Fibroblast of lung (primary cell): ENCODE measurements around the gene EXTL1.

Experiments
- EZH2 ChIP-seq: IDR thresholded peaks from 2 replicates; pipeline ENCODE4 v1.5.1; 2012; ENCODE audit warnings: low read length, control low read depth, mild to moderate bottlenecking; ENCODE audit errors: missing control alignments
- TF ChIP-seq, protein P1 (sequence below), 2 donors: IDR thresholded peaks in 1 of 2; conservative IDR thresholded peaks in 1 of 2; 1 replicate in 1 of 2; 2 replicates in 1 of 2; pipeline ENCODE4 v1.5.1; 2011 to 2012; ENCODE audit warnings: low read length in 2 of 2, control low read depth in 1 of 2, inconsistent platforms in 1 of 2, low read depth in 1 of 2, mild to moderate bottlenecking in 1 of 2

DNA sequence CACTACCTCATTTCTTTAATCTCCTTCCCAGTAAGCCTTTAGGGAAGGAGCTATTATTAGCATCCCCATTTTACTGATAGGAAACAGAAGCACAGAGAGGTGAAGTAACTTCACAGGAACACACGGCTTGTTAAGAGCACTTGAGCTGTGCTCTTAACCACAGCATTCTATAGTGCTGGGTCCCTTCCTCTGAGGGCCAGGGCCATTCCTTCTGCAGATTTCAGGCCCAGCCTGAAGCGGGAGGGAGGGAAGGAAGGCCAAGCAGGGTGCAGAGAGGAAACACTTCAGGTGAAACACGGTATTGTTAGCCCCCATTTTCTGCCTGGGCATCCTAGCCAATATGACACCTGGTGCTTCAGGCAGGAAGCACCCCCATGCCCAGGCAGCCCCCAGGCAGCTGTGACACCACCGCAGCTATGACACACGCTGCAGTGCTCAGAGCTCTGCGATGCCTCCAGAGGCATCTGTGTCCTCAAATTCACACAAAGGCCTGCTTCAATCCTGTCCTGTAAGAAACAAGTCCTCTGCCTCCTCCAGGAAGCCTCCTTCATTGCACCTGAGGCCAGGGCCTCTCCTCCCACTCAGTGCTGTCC, 4.5 kb upstream of the EXTL1 start:
- TF ChIP-seq, protein P1, sequence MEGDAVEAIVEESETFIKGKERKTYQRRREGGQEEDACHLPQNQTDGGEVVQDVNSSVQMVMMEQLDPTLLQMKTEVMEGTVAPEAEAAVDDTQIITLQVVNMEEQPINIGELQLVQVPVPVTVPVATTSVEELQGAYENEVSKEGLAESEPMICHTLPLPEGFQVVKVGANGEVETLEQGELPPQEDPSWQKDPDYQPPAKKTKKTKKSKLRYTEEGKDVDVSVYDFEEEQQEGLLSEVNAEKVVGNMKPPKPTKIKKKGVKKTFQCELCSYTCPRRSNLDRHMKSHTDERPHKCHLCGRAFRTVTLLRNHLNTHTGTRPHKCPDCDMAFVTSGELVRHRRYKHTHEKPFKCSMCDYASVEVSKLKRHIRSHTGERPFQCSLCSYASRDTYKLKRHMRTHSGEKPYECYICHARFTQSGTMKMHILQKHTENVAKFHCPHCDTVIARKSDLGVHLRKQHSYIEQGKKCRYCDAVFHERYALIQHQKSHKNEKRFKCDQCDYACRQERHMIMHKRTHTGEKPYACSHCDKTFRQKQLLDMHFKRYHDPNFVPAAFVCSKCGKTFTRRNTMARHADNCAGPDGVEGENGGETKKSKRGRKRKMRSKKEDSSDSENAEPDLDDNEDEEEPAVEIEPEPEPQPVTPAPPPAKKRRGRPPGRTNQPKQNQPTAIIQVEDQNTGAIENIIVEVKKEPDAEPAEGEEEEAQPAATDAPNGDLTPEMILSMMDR (conservative IDR thresholded peaks at IDR 0.05 in 1 of 2, IDR thresholded peaks at IDR 0.05 in 1 of 2; ENCODE audit: low read depth in 1 of 2, low read length in 2 of 2): no peak
- TF ChIP-seq EZH2: no peak
